ENCODE data around the gene SLC4A1AP. TPM values are rescaled to one million over a fixed set of nuclear protein-coding genes. Genes with fewer than 3 reads are reported as not detected.

Gene SLC4A1AP
- total and polyA plus RNA-seq, 2 experiments from 2014 or later: 24.3 to 29.2 TPM

GRCh38 chr2:27651056-27651455 lies 12.6 kb upstream of the SLC4A1AP start:
- ATAC-seq (no peak), DNase-seq (ENCODE audit: low spot score) (no peak)
- no peaks in the 10 kb centered on the region for H3K9me3 Mint-ChIP-seq
- H3K9me2 ChIP-seq (ENCODE audit: insufficient read depth): no peaks in the 10 kb centered on the region
- H3K27me3 Mint-ChIP-seq (ENCODE audit: insufficient read depth, low read depth, poor library complexity): peaks cover 2% of the 10 kb centered on the region
- no peak for TF ChIP-seq CTCF (conservative IDR thresholded peaks at IDR 0.05; ENCODE audit: low read depth in 2 of 2)
- TF ChIP-seq ZNF462 (CRISPR knock-in tag; IDR thresholded peaks at IDR 0.05): no peak
- no peak for TF ChIP-seq ZNF114 (CRISPR knock-in tag; IDR thresholded peaks at IDR 0.05)
- TF ChIP-seq, protein P1, sequence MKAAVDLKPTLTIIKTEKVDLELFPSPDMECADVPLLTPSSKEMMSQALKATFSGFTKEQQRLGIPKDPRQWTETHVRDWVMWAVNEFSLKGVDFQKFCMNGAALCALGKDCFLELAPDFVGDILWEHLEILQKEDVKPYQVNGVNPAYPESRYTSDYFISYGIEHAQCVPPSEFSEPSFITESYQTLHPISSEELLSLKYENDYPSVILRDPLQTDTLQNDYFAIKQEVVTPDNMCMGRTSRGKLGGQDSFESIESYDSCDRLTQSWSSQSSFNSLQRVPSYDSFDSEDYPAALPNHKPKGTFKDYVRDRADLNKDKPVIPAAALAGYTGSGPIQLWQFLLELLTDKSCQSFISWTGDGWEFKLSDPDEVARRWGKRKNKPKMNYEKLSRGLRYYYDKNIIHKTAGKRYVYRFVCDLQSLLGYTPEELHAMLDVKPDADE (IDR thresholded peaks at IDR 0.05): no peak
- TF ChIP-seq STAT1 (IDR thresholded peaks at IDR 0.05; ENCODE audit: unreplicated experiment): no peak
- TF ChIP-seq, protein P2, sequence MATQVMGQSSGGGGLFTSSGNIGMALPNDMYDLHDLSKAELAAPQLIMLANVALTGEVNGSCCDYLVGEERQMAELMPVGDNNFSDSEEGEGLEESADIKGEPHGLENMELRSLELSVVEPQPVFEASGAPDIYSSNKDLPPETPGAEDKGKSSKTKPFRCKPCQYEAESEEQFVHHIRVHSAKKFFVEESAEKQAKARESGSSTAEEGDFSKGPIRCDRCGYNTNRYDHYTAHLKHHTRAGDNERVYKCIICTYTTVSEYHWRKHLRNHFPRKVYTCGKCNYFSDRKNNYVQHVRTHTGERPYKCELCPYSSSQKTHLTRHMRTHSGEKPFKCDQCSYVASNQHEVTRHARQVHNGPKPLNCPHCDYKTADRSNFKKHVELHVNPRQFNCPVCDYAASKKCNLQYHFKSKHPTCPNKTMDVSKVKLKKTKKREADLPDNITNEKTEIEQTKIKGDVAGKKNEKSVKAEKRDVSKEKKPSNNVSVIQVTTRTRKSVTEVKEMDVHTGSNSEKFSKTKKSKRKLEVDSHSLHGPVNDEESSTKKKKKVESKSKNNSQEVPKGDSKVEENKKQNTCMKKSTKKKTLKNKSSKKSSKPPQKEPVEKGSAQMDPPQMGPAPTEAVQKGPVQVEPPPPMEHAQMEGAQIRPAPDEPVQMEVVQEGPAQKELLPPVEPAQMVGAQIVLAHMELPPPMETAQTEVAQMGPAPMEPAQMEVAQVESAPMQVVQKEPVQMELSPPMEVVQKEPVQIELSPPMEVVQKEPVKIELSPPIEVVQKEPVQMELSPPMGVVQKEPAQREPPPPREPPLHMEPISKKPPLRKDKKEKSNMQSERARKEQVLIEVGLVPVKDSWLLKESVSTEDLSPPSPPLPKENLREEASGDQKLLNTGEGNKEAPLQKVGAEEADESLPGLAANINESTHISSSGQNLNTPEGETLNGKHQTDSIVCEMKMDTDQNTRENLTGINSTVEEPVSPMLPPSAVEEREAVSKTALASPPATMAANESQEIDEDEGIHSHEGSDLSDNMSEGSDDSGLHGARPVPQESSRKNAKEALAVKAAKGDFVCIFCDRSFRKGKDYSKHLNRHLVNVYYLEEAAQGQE (IDR thresholded peaks at IDR 0.05; ENCODE audit: unreplicated experiment): no peak
- TF ChIP-seq EZH2 (IDR thresholded peaks at IDR 0.05; ENCODE audit: low read depth, unreplicated experiment): no peak
- no peak for TF ChIP-seq ZNF331 (CRISPR knock-in tag; IDR thresholded peaks at IDR 0.05; ENCODE audit: low read depth)
- no peak for TF ChIP-seq JUNB (IDR thresholded peaks at IDR 0.05; ENCODE audit: unreplicated experiment)
- no peak for TF ChIP-seq EZH2phosphoT487 (IDR thresholded peaks at IDR 0.05; ENCODE audit: unreplicated experiment)
- TF ChIP-seq POLR2AphosphoS5 (IDR thresholded peaks at IDR 0.05; ENCODE audit: low read depth): no peak
- TF ChIP-seq CREB1 (CRISPR knock-in tag; IDR thresholded peaks at IDR 0.05; ENCODE audit: low read depth): no peak
- no peak for TF ChIP-seq NANOG (IDR thresholded peaks at IDR 0.05; ENCODE audit: borderline replicate concordance)
- no peak overlapping the region for H3K4me3 ChIP-seq
- H3F3A ChIP-seq (replicated peaks; ENCODE audit: low read depth): no peaks in the 10 kb centered on the region
- peaks cover 37% of the 10 kb centered on the region for H3K36me3 ChIP-seq (ENCODE audit: insufficient read depth)
- no peaks in the 10 kb centered on the region for H3K4me1 ChIP-seq (ENCODE audit: insufficient read depth)
- H3K4me2 ChIP-seq: no peak overlapping the region
- peaks cover 54% of the 10 kb centered on the region for H3K36me3 Mint-ChIP-seq (ENCODE audit: low read depth)
- no peak overlapping the region for H3K27ac ChIP-seq (ENCODE audit: low read depth)
- no peaks in the 10 kb centered on the region for H3K27me3 ChIP-seq (ENCODE audit: insufficient read depth)
- H3K27ac Mint-ChIP-seq: no peak overlapping the region
- H4K20me1 ChIP-seq (replicated peaks; ENCODE audit: insufficient read depth): 0 out of 2 replicates have a peak, but pooled peaks cover 7% of the 10 kb centered on the region
- H3K79me2 ChIP-seq (replicated peaks; ENCODE audit: insufficient read depth): no peaks in the 10 kb centered on the region
- no peaks in the 10 kb centered on the region for H3K4me1 Mint-ChIP-seq
- no peak overlapping the region for H2AFZ ChIP-seq
- no peak overlapping the region for H3K4me3 Mint-ChIP-seq

Data from GM23338 (cell line).